Activated CD4-positive, alpha-beta memory T cell treated with anti-CD3 and anti-CD28 coated beads for 36 hours (primary cell): ENCODE data around the gene TGIF1. TPM values are rescaled to one million over a fixed set of nuclear protein-coding genes. Genes with fewer than 3 reads are reported as not detected.

Source experiments
- CTCF ChIA-PET: fragments of 350-600 bp; sonication (Branson Sonifier 250); formaldehyde crosslinking; loops from one replicate; lab custom pipeline; 2021; ENCODE audit warnings: antibody characterized with exemption, inconsistent platforms; lab: Charles Lee
- POLR2A ChIA-PET: fragments of 350-600 bp; sonication (Branson Sonifier 250); formaldehyde crosslinking; loops from one replicate; lab custom pipeline; 2021; ENCODE audit warnings: antibody characterized with exemption; lab: Charles Lee
- DNase-seq: peaks from one replicate; pipeline ENCODE4 v3.0.0-alpha.2; 2020
- H3K27ac Mint-ChIP-seq: one replicate; pipeline ENCODE4 v1.8.0; 2021; ENCODE audit warnings: mixed read lengths
- H3K27me3 Mint-ChIP-seq: one replicate; pipeline ENCODE4 v1.8.0; 2021; ENCODE audit warnings: mixed read lengths
- H3K36me3 Mint-ChIP-seq: one replicate; pipeline ENCODE4 v1.8.0; 2021; ENCODE audit warnings: mixed read lengths
- H3K4me1 Mint-ChIP-seq: one replicate; pipeline ENCODE4 v1.8.0; 2021; ENCODE audit warnings: low read depth, mixed read lengths
- H3K4me3 Mint-ChIP-seq: one replicate; pipeline ENCODE4 v1.8.0; 2021; ENCODE audit warnings: mild to moderate bottlenecking, mixed read lengths
- H3K9me3 Mint-ChIP-seq: one replicate; pipeline ENCODE4 v1.8.0; 2021; ENCODE audit warnings: mixed read lengths
- intact Hi-C: fragments of 100-400 bp; cut with micrococcal nuclease; formaldehyde crosslinking; loops from one replicate; pipeline ENCODE4 v1.15.1; 2023
- total RNA-seq, 2 experiments: library from RNA; stranded (reverse); gene quantifications; one replicate each; pipeline ENCODE4 v1.2.3, GENCODE V29; 2021

Gene TGIF1
- total RNA-seq, 2 experiments from 2014 or later = 45.9 to 51.4 TPM

- intact Hi-C loops = loop anchor here (5.0 kb wide), 1 partner anchor 38 kb away; no protein-coding TSS in a partner anchor
- H3K4me3 Mint-ChIP-seq = no peak overlapping the region
- H3K4me1 Mint-ChIP-seq = peaks cover 9% of the 10 kb centered on the region
- POLR2A ChIA-PET = no interaction called here
- no peak for DNase-seq
- CTCF ChIA-PET = no interaction called here
- no peaks in the 10 kb centered on the region for H3K9me3 Mint-ChIP-seq
- H3K36me3 Mint-ChIP-seq = no peaks in the 10 kb centered on the region
- H3K27ac Mint-ChIP-seq = no peak overlapping the region
- H3K27me3 Mint-ChIP-seq = peaks cover 13% of the 10 kb centered on the region
Observed at GRCh38 chr18:3489462-3489861, 39.5 kb downstream of the TGIF1 start.

- Mint-ChIP-seq H3K27ac (no peak overlapping the region), H3K27me3 (peaks cover 15% of the 10 kb centered on the region), H3K36me3 (no peaks in the 10 kb centered on the region), H3K9me3 (no peaks in the 10 kb centered on the region), H3K4me3 (no peak overlapping the region), H3K4me1 (peaks cover 9% of the 10 kb centered on the region)
- intact Hi-C loops = no loop called here
- CTCF ChIA-PET = interaction anchor here (1.1 to 2.0 kb wide), 2 partner anchors 10 to 175 kb away, joined by 3 to 6 read pairs; no protein-coding TSS in a partner anchor
- DNase-seq = no peak
- POLR2A ChIA-PET = no interaction called here
Observed at GRCh38 chr18:3491981-3492555, 42.1 kb downstream of the TGIF1 start.

- H3K9me3 Mint-ChIP-seq = no peaks in the 10 kb centered on the region
- no peak for DNase-seq
- intact Hi-C loops = no loop called here
- H3K36me3 Mint-ChIP-seq = no peaks in the 10 kb centered on the region
- no peak overlapping the region for H3K27ac Mint-ChIP-seq
- H3K4me3 Mint-ChIP-seq = no peak overlapping the region
- H3K27me3 Mint-ChIP-seq = peaks cover 17% of the 10 kb centered on the region
- ChIA-PET POLR2A (no interaction called here), CTCF (interaction anchor here (0.6 kb wide), 1 partner anchor 48 kb away, joined by 3 read pairs; no protein-coding TSS in a partner anchor)
- peaks cover 9% of the 10 kb centered on the region for H3K4me1 Mint-ChIP-seq
Observed at GRCh38 chr18:3492721-3493120, 42.7 kb downstream of the TGIF1 start.

GRCh38 chr18:3493501-3494244 lies 43.7 kb downstream of the TGIF1 start:
- intact Hi-C loops = no loop called here
- Mint-ChIP-seq H3K36me3 (no peaks in the 10 kb centered on the region), H3K4me3 (no peak overlapping the region), H3K27me3 (peaks cover 27% of the 10 kb centered on the region), H3K9me3 (no peaks in the 10 kb centered on the region), H3K27ac (no peak overlapping the region), H3K4me1 (peaks cover 13% of the 10 kb centered on the region)
- POLR2A ChIA-PET = no interaction called here
- CTCF ChIA-PET = interaction anchor here (0.6 to 1.5 kb wide), 2 partner anchors 47 to 91 kb away, joined by 3 read pairs; no protein-coding TSS in a partner anchor
- DNase-seq = no peak

- intact Hi-C loops = no loop called here
- CTCF ChIA-PET = interaction anchor here (1.5 kb wide), 1 partner anchor 91 kb away, joined by 3 read pairs; no protein-coding TSS in a partner anchor
- Mint-ChIP-seq H3K4me1 (peaks cover 15% of the 10 kb centered on the region), H3K27me3 (peaks cover 28% of the 10 kb centered on the region), H3K9me3 (no peaks in the 10 kb centered on the region), H3K36me3 (no peaks in the 10 kb centered on the region), H3K4me3 (no peak overlapping the region), H3K27ac (no peak overlapping the region)
- no peak for DNase-seq
- POLR2A ChIA-PET = no interaction called here
Observed at GRCh38 chr18:3494245-3494526, 44.2 kb downstream of the TGIF1 start.

GRCh38 chr18:3494569-3494968 lies 44.6 kb downstream of the TGIF1 start:
- H3K27me3 Mint-ChIP-seq = peaks cover 32% of the 10 kb centered on the region
- H3K36me3 Mint-ChIP-seq = no peaks in the 10 kb centered on the region
- POLR2A ChIA-PET = no interaction called here
- intact Hi-C loops = no loop called here
- H3K27ac Mint-ChIP-seq = no peak overlapping the region
- CTCF ChIA-PET = interaction anchor here (1.5 kb wide), 1 partner anchor 90 kb away, joined by 3 read pairs; no protein-coding TSS in a partner anchor
- no peak for DNase-seq
- H3K9me3 Mint-ChIP-seq = no peaks in the 10 kb centered on the region
- H3K4me3 Mint-ChIP-seq = no peak overlapping the region
- peaks cover 19% of the 10 kb centered on the region for H3K4me1 Mint-ChIP-seq

GRCh38 chr18:3495691-3496430 lies 45.9 kb downstream of the TGIF1 start:
- H3K4me1 Mint-ChIP-seq = peaks cover 23% of the 10 kb centered on the region
- no peaks in the 10 kb centered on the region for H3K36me3 Mint-ChIP-seq
- no peak for DNase-seq
- peaks cover 35% of the 10 kb centered on the region for H3K27me3 Mint-ChIP-seq
- no peak overlapping the region for H3K27ac Mint-ChIP-seq
- H3K9me3 Mint-ChIP-seq = no peaks in the 10 kb centered on the region
- intact Hi-C loops = no loop called here
- H3K4me3 Mint-ChIP-seq = no peak overlapping the region
- ChIA-PET CTCF (interaction anchor here (0.6 to 1.3 kb wide), 6 partner anchors 14 to 193 kb away, joined by 3 to 6 read pairs (median 4); no protein-coding TSS in a partner anchor), POLR2A (no interaction called here)

- Mint-ChIP-seq H3K4me3 (peak overlapping the region; percentile 58), H3K27ac (no peak overlapping the region), H3K9me3 (no peaks in the 10 kb centered on the region), H3K36me3 (no peaks in the 10 kb centered on the region), H3K27me3 (peaks cover 30% of the 10 kb centered on the region), H3K4me1 (peaks cover 23% of the 10 kb centered on the region)
- DNase-seq = peak; percentile 24
- ChIA-PET POLR2A (interaction anchor here (0.9 kb wide), 1 partner anchor 28 kb away, joined by 3 read pairs; no protein-coding TSS in a partner anchor), CTCF (interaction anchor here (0.7 to 1.5 kb wide), 3 partner anchors 31 to 202 kb away, joined by 3 to 4 read pairs (median 3); no protein-coding TSS in a partner anchor)
- intact Hi-C loops = no loop called here
Observed at GRCh38 chr18:3498698-3499471, 48.9 kb downstream of the TGIF1 start.

GRCh38 chr18:3499501-3499900 lies 49.5 kb downstream of the TGIF1 start:
- H3K36me3 Mint-ChIP-seq = no peaks in the 10 kb centered on the region
- peak overlapping the region; percentile 32 for H3K4me3 Mint-ChIP-seq
- H3K4me1 Mint-ChIP-seq = peaks cover 22% of the 10 kb centered on the region
- CTCF ChIA-PET = interaction anchor here (0.7 to 1.5 kb wide), 2 partner anchors 45 to 202 kb away, joined by 3 to 4 read pairs; no protein-coding TSS in a partner anchor
- intact Hi-C loops = no loop called here
- POLR2A ChIA-PET = interaction anchor here (0.9 kb wide), 1 partner anchor 27 kb away, joined by 3 read pairs; no protein-coding TSS in a partner anchor
- H3K9me3 Mint-ChIP-seq = no peaks in the 10 kb centered on the region
- no peak overlapping the region for H3K27ac Mint-ChIP-seq
- no peak for DNase-seq
- peaks cover 30% of the 10 kb centered on the region for H3K27me3 Mint-ChIP-seq

- intact Hi-C loops = no loop called here
Observed at GRCh38 chr18:3500016-3500415, 50.0 kb downstream of the TGIF1 start.

GRCh38 chr18:3502650-3503049 lies 52.7 kb downstream of the TGIF1 start:
- intact Hi-C loops = no loop called here
- ChIA-PET POLR2A (no interaction called here), CTCF (no interaction called here)
- H3K4me3 Mint-ChIP-seq = no peak overlapping the region
- no peaks in the 10 kb centered on the region for H3K36me3 Mint-ChIP-seq
- H3K27ac Mint-ChIP-seq = no peak overlapping the region
- peaks cover 14% of the 10 kb centered on the region for H3K4me1 Mint-ChIP-seq
- H3K27me3 Mint-ChIP-seq = peaks cover 25% of the 10 kb centered on the region
- no peaks in the 10 kb centered on the region for H3K9me3 Mint-ChIP-seq
- DNase-seq = no peak

More at GRCh38 chr18:3500016-3500415, 50.0 kb downstream of the TGIF1 start:
- DNase-seq = no peak
- CTCF ChIA-PET = interaction anchor here (1.5 kb wide), 1 partner anchor 45 kb away, joined by 4 read pairs; no protein-coding TSS in a partner anchor
- POLR2A ChIA-PET = no interaction called here
- H3K27me3 Mint-ChIP-seq = peaks cover 30% of the 10 kb centered on the region
- H3K4me1 Mint-ChIP-seq = peaks cover 20% of the 10 kb centered on the region
- H3K27ac Mint-ChIP-seq = no peak overlapping the region
- H3K4me3 Mint-ChIP-seq = no peak overlapping the region
- no peaks in the 10 kb centered on the region for H3K9me3 Mint-ChIP-seq
- H3K36me3 Mint-ChIP-seq = no peaks in the 10 kb centered on the region
